Raji (cell line): ENCODE data around the gene MTG1.
"Not testable (repeated sequence)": the region's sequence is repeated elsewhere in the genome, so short reads cannot be mapped to it uniquely, and the experiment has no call there.

ENCODE experiments used
- POLR2A ChIP-seq: IDR thresholded peaks from 2 replicates; pipeline ENCODE4 v1.6.1; 2011; ENCODE audit warnings: low read depth, low read length, control low read depth; ENCODE audit not compliant: insufficient read depth

MTG1 gene

GRCh38 chr10:133421336-133422222, 27.6 kb downstream of the MTG1 start:
- TF ChIP-seq POLR2A, result no peak

- TF ChIP-seq POLR2A, result no peak
These were observed 28.4 kb downstream of the MTG1 start for GRCh38 chr10:133422223-133422806.

- TF ChIP-seq POLR2A, result no peak
These were observed 29.1 kb downstream of the MTG1 start for GRCh38 chr10:133422807-133423771.

- TF ChIP-seq POLR2A, result not testable (repeated sequence)
These were observed 30.6 kb downstream of the MTG1 start, which contains the start of gene SPRN for GRCh38 chr10:133424601-133425000. SPRN (minus strand) TSS chr10:133424625; CDS start chr10:133423681, 944 bp downstream.

GRCh38 chr10:133438711-133439273, 44.8 kb downstream of the MTG1 start:
- no peak for TF ChIP-seq POLR2A

- TF ChIP-seq POLR2A, result no peak
These were observed 45.8 kb downstream of the MTG1 start for GRCh38 chr10:133439517-133440461.

GRCh38 chr10:133440633-133441285, 46.8 kb downstream of the MTG1 start:
- TF ChIP-seq POLR2A, result no peak

- TF ChIP-seq POLR2A, result no peak
These were observed 47.8 kb downstream of the MTG1 start for GRCh38 chr10:133441780-133442179.

GRCh38 chr10:133442191-133442966, 48.4 kb downstream of the MTG1 start:
- no peak for TF ChIP-seq POLR2A

GRCh38 chr10:133442967-133443924, 49.3 kb downstream of the MTG1 start:
- TF ChIP-seq POLR2A, result no peak
